Globus pallidus (tissue), 1 donor: Measurements from ENCODE around the gene GPBP1.
"Not testable (repeated sequence)": the region's sequence is repeated elsewhere in the genome, so short reads cannot be mapped to it uniquely, and the experiment has no call there.

ENCODE experiments used
- DNase-seq: peaks from one replicate; pipeline ENCODE4 v3.0.0-alpha.2; 2015; ENCODE audit warnings: low spot score

GPBP1 gene

GRCh38 chr5:57173319-57174127, at the start of gene GPBP1:
Gene GPBP1 (plus strand): TSS chr5:57174059. CDS start chr5:57214131, 40,072 bp downstream.
- peak; percentile 98 for DNase-seq

- DNase-seq = no peak
These were observed 45.5 kb upstream of the GPBP1 start for GRCh38 chr5:57128325-57128724.

GRCh38 chr5:57133574-57133973, 40.3 kb upstream of the GPBP1 start:
- DNase-seq = no peak

- DNase-seq = no peak
These were observed 36.5 kb upstream of the GPBP1 start for GRCh38 chr5:57137401-57137800.

GRCh38 chr5:57152316-57152715, 21.5 kb upstream of the GPBP1 start:
- no peak for DNase-seq

GRCh38 chr5:57155033-57155432, 18.8 kb upstream of the GPBP1 start:
- no peak for DNase-seq

GRCh38 chr5:57157131-57157530, 16.7 kb upstream of the GPBP1 start:
- DNase-seq = no peak

- no peak for DNase-seq
These were observed 16.2 kb upstream of the GPBP1 start for GRCh38 chr5:57157666-57158065.

GRCh38 chr5:57163553-57164006, 10.3 kb upstream of the GPBP1 start:
- no peak for DNase-seq

GRCh38 chr5:57164124-57164523, 9.7 kb upstream of the GPBP1 start:
- DNase-seq = no peak

GRCh38 chr5:57165171-57165570, 8.7 kb upstream of the GPBP1 start:
- DNase-seq = not testable (repeated sequence)

GRCh38 chr5:57166276-57166675, 7.6 kb upstream of the GPBP1 start:
- no peak for DNase-seq

GRCh38 chr5:57167201-57167600, 6.7 kb upstream of the GPBP1 start:
- DNase-seq = no peak

- DNase-seq = not testable (repeated sequence)
These were observed 3.7 kb upstream of the GPBP1 start for GRCh38 chr5:57170116-57170515.

GRCh38 chr5:57171816-57172465, 1.9 kb upstream of the GPBP1 start:
- DNase-seq = no peak

- peak; percentile 38 for DNase-seq
These were observed 1.2 kb upstream of the GPBP1 start for GRCh38 chr5:57172466-57173318.

- DNase-seq = peak; percentile 52
These were observed 450 bp downstream of the GPBP1 start for GRCh38 chr5:57174128-57174889.

- DNase-seq = peak; percentile 38
These were observed 1.1 kb downstream of the GPBP1 start for GRCh38 chr5:57174890-57175510.

- DNase-seq = peak; percentile 36
These were observed 1.9 kb downstream of the GPBP1 start for GRCh38 chr5:57175551-57176309.

GRCh38 chr5:57176350-57176857, 2.5 kb downstream of the GPBP1 start:
- DNase-seq = peak; percentile 40
